Colon (tissue), 2 donors: ENCODE data around the gene OR52H1.

Source experiments
- FAIRE-seq: peaks from 2 replicates; lab custom pipeline; 2012; peaks lifted over from hg19 to GRCh38; lab: Jason Lieb, UNC
- donor health status: control.
- donor health status: control.

Gene OR52H1

DNA sequence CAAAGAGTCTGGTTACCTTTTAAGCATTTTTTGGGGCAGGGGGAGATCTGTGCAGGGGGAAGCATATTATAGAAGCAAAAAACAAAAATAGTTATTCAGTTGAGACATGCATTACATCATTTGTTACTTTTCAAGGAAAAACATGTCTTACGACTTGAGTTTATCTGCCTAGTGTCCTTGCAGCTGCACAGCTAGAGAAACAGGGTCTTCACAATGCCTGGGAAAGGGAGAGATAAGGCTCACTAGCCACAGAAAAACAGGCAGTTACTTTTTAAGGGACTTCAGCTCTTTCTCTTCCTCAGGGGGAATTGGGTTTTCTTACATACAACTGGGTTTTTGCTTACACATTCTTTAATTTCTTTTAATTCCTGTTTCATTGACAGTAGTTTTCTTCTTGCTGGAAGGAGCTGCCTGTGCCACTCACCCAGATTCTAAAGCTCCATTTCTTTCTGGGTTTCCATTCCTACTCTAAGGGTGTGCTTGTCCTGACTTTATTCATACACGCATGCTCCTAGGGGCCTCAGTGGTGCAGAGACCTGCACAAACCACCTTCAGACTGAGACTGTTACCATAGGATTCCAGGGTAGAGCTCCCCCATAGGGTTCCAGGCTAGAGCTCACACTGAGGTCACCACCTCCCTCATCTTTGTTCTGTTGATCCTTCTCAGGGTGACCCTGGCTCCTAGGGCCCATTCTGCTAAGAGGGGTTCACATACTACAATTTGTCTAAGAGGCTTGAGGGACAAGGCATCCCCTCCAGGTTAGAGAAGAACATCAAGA lies 17.1 kb downstream of the OR52H1 start:
- no peak for FAIRE-seq

GRCh38 chr11:5528495-5528894 lies 19.8 kb downstream of the OR52H1 start:
- FAIRE-seq, result no peak

DNA sequence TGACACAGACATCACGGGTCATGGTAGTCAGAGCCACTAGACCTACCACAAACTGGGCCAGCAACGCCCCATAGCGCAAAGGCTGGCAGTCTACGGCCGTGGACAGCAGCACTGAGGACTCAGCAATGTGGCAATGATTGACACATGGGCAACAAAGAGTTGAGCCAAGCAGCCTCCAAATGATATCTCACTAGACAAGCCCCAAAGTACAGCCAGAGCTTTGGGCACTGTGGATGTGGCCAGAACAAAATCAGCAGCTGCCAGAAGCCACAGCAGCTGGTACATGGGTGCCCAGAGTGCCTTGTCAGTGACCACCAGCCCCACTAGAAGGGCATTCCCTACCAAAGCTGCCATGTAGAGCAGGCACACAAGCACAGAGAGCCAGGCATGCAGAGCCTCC lies 20.6 kb downstream of the OR52H1 start:
- no peak for FAIRE-seq

DNA sequence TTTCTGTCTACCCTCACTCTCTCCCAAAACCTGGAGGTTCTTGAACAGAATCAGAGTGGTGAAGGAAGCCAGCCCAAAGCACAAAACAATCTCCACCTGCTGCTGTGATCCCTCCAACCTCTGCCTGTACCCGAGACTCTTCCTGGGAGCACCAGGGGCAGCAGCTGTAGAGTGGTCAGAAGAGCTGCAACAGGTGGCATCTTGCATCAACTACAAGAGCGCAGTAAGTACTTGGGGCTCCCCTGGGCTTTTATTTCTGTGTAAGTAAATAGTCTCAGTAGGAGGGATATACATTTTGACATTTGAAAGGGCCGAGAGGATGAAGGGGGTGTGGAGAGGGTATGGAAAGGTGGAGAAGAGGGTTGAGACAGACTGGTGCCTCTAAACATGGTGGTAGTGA lies 23.6 kb downstream of the OR52H1 start:
- no peak for FAIRE-seq

DNA sequence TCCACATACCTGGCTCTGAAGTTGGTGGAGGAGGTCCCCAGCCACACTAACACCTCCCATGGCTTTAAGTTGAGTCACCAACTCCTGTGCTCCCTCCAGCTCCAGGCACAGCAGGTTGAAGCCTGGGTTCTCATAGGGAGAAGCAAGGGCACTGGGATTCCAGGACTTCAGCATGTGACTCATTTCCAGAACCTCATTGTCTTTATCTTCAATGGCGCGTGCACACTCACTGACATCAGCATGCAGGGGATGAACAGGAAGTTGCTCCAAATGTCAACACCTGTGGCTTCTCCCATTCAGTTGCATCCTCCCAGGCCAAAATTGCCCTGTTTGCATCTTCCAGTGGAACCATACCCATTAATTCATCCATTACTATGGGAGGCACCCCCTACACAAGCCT lies 26.0 kb downstream of the OR52H1 start:
- no peak for FAIRE-seq

DNA sequence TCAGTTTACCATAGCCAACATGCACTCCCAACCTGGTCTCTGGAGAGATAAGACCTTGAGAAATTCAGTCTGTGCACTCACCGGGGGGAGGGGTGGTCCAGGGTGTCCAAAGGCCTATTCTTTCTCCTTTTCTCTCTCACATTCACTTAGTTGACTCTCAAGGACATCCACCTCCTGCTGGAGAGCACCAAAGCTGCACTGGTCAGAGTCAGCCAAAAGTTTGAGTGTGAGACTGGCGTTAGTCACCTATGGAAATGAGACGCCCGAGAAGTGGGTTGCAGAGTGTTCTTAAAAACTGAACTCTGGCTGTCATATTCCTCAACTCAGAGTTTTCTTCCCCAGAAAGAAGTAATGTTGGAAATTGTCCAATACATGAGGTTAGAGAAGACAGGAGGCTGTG lies 26.8 kb downstream of the OR52H1 start:
- FAIRE-seq, result no peak

GRCh38 chr11:5516599-5516998 lies 31.7 kb downstream of the OR52H1 start, which contains the start of gene UBQLNL:
UBQLNL (minus strand) TSS chr11:5516699; CDS start chr11:5516441, 258 bp downstream.
- no peak for FAIRE-seq

- FAIRE-seq, result no peak
Observed at GRCh38 chr11:5514841-5515240, 33.5 kb downstream of the OR52H1 start.

DNA sequence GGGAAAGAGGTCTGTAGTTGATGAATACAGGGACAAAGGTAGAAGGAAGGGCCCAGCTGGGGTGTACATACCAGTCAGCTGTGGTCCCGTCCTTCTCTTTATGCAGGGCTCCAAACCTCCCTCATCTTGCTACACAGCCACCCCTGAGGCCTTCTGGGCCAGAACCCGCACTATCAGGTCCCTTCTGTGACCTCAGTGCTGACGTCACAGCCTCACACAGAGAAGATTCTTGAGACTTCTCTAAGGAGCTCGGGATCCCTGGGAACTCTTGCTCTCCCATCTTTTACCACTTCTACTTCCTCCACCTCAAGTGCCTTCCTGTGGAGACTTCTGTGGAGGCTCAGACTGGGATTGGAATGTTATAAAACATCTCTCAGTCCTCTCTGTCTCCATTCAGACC lies 38.5 kb downstream of the OR52H1 start, which contains the start of gene UBQLN3:
UBQLN3 (minus strand) TSS at position 155 of the 400 bp plus-strand sequence. CDS start 399 bp downstream, outside the sequence.
- FAIRE-seq, result no peak

- no peak for FAIRE-seq
Observed at GRCh38 chr11:5508605-5509004, 39.7 kb downstream of the OR52H1 start.

DNA sequence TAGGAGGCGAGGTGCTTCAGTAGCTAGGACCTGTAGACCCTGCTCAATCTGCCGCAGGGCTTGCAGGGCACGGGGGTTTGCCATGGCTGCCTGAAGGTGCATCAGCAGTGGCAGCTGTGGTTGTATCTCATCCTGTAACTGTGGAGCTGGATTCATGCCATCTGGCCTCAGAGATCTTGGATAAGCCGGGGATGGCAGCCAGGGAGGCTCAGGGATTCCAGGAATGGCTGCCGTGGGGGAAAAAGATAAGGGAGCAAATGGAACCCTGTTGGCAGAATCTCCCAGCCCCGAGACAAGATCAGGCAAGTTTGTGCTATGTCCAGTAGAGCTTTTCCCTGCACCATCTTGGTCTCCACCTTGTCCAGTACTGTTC lies 40.4 kb downstream of the OR52H1 start:
- FAIRE-seq, result no peak

DNA sequence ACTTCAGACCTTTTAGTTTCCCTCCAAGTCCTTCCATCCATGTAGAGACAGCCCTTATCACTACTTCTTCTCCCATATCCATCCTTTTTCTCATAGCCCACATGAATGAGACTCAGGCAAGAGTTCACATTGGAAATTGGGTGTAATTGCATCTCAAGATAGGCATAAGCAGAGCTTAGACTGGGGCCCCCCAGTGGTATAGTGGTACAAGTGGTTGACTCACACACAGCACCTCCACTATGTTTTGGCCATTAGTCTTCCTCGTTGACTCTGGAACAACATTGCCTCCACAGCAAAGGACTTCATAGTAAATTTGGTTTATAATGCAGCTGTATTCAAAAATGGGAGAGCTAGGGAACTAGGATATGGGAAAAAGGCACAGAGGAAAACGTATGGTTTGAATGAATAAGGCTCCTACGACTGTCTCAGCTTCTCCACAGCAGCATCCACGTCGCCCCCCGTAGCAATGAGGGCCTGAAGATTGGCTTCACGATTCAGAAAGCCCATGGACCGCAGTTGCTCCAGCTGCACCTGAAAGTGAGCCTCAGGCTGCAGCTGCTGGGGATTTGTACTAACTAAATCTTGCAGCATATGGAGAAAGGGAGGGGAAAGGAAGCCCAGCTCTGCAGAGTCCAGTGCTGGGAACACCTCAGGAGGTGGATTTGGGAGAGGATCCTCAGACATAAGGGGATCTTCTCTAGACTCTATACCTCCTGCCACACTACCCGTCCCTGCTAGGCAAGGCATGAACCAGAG lies 41.0 kb downstream of the OR52H1 start:
- FAIRE-seq, result no peak

GRCh38 chr11:5505363-5506048 lies 42.8 kb downstream of the OR52H1 start:
- FAIRE-seq, result no peak

- no peak for FAIRE-seq
Observed at GRCh38 chr11:5504403-5504921, 43.9 kb downstream of the OR52H1 start.

- FAIRE-seq, result no peak
Observed at GRCh38 chr11:5500393-5500801, 47.9 kb downstream of the OR52H1 start.

GRCh38 chr11:5499671-5500070 lies 48.7 kb downstream of the OR52H1 start:
- no peak for FAIRE-seq
